Inflammatory macrophage treated with lipopolysaccharide for 4 hours (primary cell): ENCODE data around the gene PKIG.
"Not testable (repeated sequence)": the region's sequence is repeated elsewhere in the genome, so short reads cannot be mapped to it uniquely, and the experiment has no call there.

Experiments
- DNase-seq: peaks from one replicate; pipeline ENCODE4 v3.0.0-alpha.2; 2020

Gene PKIG

GRCh38 chr20:44572551-44573500 is 9.6 kb upstream of the PKIG start:
- no peak for DNase-seq

GRCh38 chr20:44573501-44573869 is 8.9 kb upstream of the PKIG start:
- no peak for DNase-seq

GRCh38 chr20:44574372-44574771 is 8.0 kb upstream of the PKIG start:
- no peak for DNase-seq

- DNase-seq: peak; percentile 81
Observed at GRCh38 chr20:44576297-44576696, 6.1 kb upstream of the PKIG start.

GRCh38 chr20:44579313-44580081 is 2.9 kb upstream of the PKIG start:
- no peak for DNase-seq

GRCh38 chr20:44580581-44581268 is 1.7 kb upstream of the PKIG start:
- no peak for DNase-seq

GRCh38 chr20:44581515-44581914 is 864 bp upstream of the PKIG start:
- no peak for DNase-seq

- no peak for DNase-seq
Observed at GRCh38 chr20:44583157-44583556, 778 bp downstream of the PKIG start.

GRCh38 chr20:44584162-44584561 is 1.8 kb downstream of the PKIG start:
- peak; percentile 70 for DNase-seq

- no peak for DNase-seq
Observed at GRCh38 chr20:44585057-44585963, 2.9 kb downstream of the PKIG start.

- peak; percentile 52 for DNase-seq
Observed at GRCh38 chr20:44586289-44586911, 4.0 kb downstream of the PKIG start.

- DNase-seq: peak; percentile 54
Observed at GRCh38 chr20:44587035-44587980, 4.9 kb downstream of the PKIG start.

GRCh38 chr20:44588321-44588720 is 5.9 kb downstream of the PKIG start:
- not testable (repeated sequence) for DNase-seq

- no peak for DNase-seq
Observed at GRCh38 chr20:44589537-44589936, 7.2 kb downstream of the PKIG start.

- DNase-seq: no peak
Observed at GRCh38 chr20:44590980-44591778, 8.8 kb downstream of the PKIG start.

- DNase-seq: no peak
Observed at GRCh38 chr20:44592366-44592765, 10.0 kb downstream of the PKIG start.

GRCh38 chr20:44593751-44594150 is 11.4 kb downstream of the PKIG start:
- no peak for DNase-seq

- peak; percentile 77 for DNase-seq
Observed at GRCh38 chr20:44594730-44595129, 12.4 kb downstream of the PKIG start.

GRCh38 chr20:44596010-44596409 is 13.6 kb downstream of the PKIG start:
- DNase-seq: no peak

GRCh38 chr20:44596876-44597275 is 14.5 kb downstream of the PKIG start:
- DNase-seq: peak; percentile 31
